CD4-positive, alpha-beta T cell treated with Interleukin-4 for 4 hours (primary cell): ENCODE results near the gene PLA2G3.
"Not testable (repeated sequence)": the region's sequence is repeated elsewhere in the genome, so short reads cannot be mapped to it uniquely, and the experiment has no call there.

ENCODE experiments used
- DNase-seq: peaks from one replicate; pipeline ENCODE4 v3.0.0-alpha.2; 2020

The PLA2G3 gene

GRCh38 chr22:31122532-31123291 is 17.6 kb downstream of the PLA2G3 start, which contains the start of gene INPP5J:
Gene INPP5J, plus strand, starts transcription at chr22:31122966. Its CDS starts 49 bp downstream, at chr22:31123015.
- DNase-seq, result no peak

GRCh38 chr22:31122196-31122531 is 18.1 kb downstream of the PLA2G3 start:
- no peak for DNase-seq

- DNase-seq, result no peak
Measured at GRCh38 chr22:31121403-31121802, 18.9 kb downstream of the PLA2G3 start.

GRCh38 chr22:31120642-31121041 is 19.7 kb downstream of the PLA2G3 start:
- DNase-seq, result no peak

- no peak for DNase-seq
Measured at GRCh38 chr22:31120230-31120629, 20.1 kb downstream of the PLA2G3 start.

GRCh38 chr22:31119026-31119717 is 21.1 kb downstream of the PLA2G3 start:
- DNase-seq, result no peak

GRCh38 chr22:31118046-31118820 is 22.1 kb downstream of the PLA2G3 start:
- no peak for DNase-seq

- DNase-seq, result not testable (repeated sequence)
Measured at GRCh38 chr22:31112547-31113091, 27.7 kb downstream of the PLA2G3 start.

- DNase-seq, result no peak
Measured at GRCh38 chr22:31107894-31108218, 32.5 kb downstream of the PLA2G3 start.

GRCh38 chr22:31107178-31107893 is 33.0 kb downstream of the PLA2G3 start, which contains the start of gene SELENOM:
Gene SELENOM, minus strand, starts transcription at chr22:31107568. Its CDS starts 63 bp downstream, at chr22:31107505.
- DNase-seq, result peak; percentile 88

- no peak for DNase-seq
Measured at GRCh38 chr22:31106731-31107177, 33.6 kb downstream of the PLA2G3 start.

GRCh38 chr22:31106001-31106571 is 34.2 kb downstream of the PLA2G3 start:
- no peak for DNase-seq

GRCh38 chr22:31105282-31105929 is 34.9 kb downstream of the PLA2G3 start:
- no peak for DNase-seq

- DNase-seq, result no peak
Measured at GRCh38 chr22:31104869-31105268, 35.4 kb downstream of the PLA2G3 start.

GRCh38 chr22:31103899-31104694 is 36.2 kb downstream of the PLA2G3 start:
- no peak for DNase-seq

- DNase-seq, result no peak
Measured at GRCh38 chr22:31103111-31103510, 37.2 kb downstream of the PLA2G3 start.

GRCh38 chr22:31102441-31103081 is 37.7 kb downstream of the PLA2G3 start:
- DNase-seq, result no peak

- DNase-seq, result no peak
Measured at GRCh38 chr22:31100762-31101525, 39.4 kb downstream of the PLA2G3 start.
